Measurements from ENCODE around the gene PTPN2.
"Not testable (repeated sequence)": the region's sequence is repeated elsewhere in the genome, so short reads cannot be mapped to it uniquely, and the experiment has no call there.

The PTPN2 gene
- total RNA-seq = 70.6 to 90.4 reads per million in 2 donors

DNA sequence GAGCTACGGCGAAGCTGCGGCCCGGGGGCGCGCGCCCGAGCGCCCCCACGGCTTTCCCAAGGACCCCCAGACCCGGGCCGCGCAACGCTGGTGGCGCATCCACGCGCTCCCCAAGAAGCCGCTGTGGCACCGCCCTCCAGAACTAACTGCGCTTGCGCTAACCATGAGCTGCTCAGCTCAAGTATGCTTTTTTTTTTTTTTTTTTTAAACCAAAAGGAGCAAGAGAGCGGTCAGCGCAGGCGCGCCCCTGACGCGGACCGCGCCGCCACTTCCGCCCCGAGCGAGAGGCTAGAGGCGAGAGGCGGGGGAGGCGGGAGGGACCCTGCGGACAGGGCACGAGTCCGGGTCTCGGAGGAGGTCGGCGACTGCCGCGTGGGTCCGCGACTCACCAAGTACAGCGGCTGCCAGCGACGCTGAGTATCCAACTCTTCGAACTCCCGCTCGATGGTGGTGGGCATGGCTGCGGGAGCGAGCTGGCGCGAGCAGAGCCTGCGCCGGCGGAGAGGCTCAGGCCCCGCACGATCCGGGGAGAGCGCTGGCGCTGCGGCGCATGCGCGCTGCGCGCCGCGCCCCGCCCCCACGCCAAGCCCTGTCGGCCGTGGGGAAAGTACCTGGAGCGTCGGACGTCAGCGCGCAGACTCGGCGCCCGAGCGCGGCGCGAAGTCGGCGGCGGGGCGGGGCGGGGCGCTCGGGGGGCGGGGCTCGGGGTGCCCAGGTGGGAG lies at the start of gene PTPN2:
TSS of gene PTPN2 (minus strand) at position 554 of the 722 bp plus-strand sequence. CDS start at position 458, 96 bp downstream.
- peak; percentile 75 to 96 (median 88) for DNase-seq

DNA sequence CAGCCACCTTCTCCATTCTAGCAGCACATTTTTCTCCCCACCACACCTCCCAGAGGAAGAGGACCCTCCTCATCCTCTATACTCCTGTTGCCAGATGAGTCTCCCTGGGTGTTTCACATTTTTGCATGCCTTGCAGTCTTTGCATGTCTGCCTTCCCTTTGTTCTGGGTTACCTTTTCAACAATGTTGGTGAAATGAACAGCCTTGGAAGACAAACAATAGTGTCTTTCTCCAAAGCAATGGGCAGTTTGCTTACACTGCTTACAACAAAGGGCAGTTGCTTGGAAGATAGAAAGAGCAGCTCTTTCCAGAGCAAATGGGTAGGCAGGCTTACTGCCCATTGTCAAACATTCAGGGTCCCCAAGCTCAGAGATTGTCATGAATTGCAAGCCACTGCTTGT lies 49.3 kb upstream of the PTPN2 start:
- DNase-seq = no peak

DNA sequence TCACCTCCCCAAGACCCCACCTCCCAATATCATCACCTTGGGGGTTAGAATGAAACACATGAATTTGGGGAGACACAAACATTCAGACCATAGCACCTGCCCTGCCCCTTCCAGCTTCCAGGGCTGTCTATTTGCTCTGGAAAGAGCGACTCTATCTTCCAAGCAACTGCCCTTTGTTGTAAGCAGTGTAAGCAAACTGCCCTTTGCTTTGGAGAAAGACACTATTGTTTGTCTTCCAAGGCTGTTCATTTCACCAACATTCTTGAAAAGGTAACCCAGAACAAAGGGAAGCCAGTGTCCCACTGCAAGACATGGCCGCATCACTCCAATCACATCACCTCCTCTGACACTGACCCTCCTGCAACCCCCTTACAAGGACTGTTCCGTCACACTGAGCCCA lies 46.9 kb upstream of the PTPN2 start:
- DNase-seq = no peak

DNA sequence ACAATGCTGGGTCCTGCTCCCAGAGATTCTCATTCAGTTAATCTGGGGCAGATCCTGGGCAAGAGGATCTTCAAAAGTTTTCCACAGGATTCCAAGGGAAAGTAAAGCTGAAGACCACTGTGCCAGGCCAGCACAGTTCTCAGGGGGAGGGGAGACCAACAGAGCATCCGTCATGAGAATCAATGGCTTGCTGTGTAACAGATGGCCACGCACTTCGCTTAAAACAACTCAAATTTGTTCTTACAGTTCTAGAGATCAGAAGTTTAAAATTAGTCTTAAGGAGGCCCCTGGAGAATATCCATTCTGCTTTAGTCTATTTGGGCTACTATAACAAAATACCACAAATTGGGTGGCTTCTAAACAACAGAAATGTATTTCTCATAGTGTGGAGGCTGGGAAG lies 46.3 kb upstream of the PTPN2 start:
- no peak for DNase-seq

DNA sequence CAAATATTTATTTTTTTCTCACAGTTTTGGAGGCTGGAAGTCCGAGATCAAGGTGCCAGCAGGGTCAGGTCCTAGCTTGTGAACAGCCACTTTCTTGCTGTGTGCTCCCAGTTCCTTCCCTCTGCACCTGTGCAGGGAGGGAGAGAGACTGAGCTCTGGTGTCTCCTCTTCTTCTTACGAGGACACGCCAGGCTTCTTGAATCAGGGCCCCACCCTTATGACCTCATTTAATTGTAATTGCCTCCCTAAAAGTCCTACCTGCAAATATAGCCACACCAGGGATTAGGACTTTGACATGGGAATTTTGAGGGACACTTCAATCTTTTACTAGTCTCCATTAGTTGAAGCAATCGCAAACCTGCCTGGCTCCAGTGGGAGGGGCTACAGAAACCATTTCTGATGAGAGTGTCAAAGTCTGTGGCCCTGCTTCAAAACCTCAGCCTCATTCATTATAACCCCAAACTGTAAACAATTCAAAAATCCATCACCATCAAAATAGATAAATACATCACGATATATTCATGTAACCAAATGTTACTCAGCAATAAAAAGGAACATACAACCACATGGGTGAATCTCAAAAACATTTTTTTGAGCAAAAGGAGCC lies 45.5 kb upstream of the PTPN2 start:
- DNase-seq = peak in 1 of 5 experiments; percentile 32

DNA sequence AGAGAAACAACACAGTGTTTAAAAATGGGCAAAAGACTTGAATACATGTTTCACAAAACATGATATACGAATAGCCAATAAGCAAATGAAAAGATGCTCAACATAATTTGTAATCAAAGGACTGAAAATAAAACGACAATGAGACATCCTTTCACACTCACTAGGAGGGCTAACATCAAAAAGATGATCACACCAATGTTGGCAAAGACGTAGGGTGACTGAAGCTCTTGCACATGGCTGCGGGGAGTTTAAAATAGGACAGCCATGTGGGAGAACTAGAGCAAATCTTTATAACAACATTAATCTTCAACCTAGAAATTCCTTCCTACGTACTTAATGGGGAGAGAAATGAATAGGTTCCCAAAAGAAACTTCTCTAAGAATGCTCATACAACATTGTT lies 44.6 kb upstream of the PTPN2 start:
- no peak for DNase-seq

DNA sequence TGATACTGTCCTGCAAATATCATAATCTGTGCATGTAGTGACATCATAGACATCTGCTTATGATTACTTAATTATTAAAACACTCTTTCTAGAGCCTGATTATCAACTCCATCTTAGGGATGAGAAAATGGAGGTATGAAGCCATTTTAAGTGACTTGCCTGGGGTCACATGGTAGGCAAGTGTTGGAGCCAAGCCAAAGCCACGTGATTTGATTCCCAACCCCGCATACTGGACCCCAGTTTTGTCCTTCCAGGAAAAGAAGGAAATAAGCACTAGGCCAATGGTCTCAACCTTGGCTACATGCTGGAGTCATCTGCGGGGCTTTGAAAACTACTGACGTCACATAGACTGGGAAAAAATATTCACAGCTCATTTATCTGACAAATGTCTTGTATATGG lies 44.2 kb upstream of the PTPN2 start:
- no peak for DNase-seq

DNA sequence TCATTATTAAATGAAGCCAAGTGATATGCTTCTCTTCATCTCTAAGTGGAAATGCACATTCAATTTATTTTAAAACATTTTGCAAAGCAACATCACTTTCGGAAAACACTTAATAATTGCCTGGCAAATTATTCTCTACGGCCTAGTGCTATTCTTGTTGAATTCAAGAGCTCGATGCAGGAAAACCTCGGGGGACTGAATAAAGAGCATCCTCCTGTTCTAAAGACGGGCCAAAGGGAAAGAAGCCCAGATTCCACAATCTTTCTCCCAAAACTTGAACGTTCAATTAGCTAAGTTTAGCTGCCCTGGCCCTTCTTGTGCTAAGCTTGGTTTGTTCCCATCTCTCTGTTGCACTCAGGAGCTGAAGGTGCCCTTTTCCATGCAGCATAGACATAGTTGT lies 40.6 kb upstream of the PTPN2 start:
- DNase-seq = no peak

DNA sequence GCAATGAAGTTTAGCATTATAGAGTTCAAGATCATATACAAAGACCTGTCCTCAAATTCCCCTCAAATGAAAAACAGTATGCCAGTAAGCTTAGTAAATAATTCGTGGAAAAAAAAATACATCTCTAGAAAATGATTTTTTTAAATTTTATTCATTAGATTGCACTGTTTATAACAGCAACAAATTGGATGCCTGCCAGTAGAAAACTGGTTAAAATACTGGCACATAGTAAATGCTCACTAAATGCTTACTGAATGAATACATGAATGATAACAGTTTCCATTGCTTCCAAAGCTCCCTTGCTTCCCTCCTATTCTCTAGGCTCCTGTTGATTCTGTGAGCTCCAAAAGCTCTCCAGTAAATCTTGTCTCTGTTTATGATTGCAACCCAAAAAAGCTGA lies 38.2 kb upstream of the PTPN2 start:
- no peak for DNase-seq

DNA sequence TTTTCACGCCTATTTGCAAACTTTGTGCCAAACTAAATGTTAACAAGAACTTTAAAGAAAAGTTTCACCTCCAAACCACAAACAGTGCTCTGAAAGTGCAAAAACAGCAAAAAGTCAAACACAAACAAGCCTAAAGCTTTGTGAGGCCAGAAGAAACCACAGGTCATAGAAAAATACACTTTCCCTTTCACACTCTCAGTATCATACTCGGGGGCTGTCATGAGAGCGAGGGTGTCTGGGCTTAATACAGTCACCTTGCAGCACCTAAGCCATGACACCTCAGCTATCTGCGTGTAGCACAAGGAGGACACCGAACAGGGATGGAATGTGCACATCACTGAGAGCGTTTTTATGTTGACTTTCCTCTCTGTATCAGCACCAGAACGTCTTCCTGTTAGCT lies 37.1 kb upstream of the PTPN2 start:
- peak in 2 of 5 experiments; percentile 76 to 85 for DNase-seq

DNA sequence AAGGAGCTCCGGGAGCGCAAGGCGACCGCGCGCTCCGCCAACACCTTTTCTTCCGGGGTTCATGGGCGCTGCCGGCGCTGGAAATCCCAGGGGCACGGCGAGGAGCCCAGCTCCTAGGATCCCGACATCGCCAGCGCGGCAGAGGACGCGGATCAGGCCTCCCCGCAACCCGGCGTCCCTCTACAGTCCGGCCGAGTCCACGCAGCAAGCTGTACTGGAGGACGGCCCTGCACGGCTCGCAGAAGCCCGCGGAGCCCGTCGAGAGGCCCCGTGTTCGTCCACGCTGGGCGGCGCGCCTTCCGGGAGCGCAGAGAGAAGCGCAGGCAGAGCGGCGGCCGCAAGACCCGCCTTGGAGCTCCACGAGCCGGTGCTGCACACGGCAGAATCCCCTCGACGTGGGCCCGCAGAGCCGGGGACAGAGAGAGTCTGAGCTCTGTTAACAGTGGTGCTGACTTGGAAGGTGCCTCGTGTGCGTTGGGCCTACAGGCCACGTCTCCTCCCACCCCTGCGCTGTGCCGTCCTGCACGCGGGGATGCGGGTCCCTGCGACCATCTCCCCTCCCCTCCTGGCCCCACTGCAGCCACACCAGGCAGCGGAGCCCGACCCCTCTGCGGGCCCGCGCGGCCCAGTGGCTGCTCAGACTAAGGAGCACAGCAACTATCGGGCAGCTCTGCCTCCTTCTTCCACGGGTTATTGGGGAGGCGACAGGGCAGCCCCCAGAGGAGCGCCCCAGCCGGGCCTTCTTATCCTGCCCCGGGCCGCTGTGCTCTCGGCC lies 28.1 kb upstream of the PTPN2 start:
- DNase-seq = no peak

DNA sequence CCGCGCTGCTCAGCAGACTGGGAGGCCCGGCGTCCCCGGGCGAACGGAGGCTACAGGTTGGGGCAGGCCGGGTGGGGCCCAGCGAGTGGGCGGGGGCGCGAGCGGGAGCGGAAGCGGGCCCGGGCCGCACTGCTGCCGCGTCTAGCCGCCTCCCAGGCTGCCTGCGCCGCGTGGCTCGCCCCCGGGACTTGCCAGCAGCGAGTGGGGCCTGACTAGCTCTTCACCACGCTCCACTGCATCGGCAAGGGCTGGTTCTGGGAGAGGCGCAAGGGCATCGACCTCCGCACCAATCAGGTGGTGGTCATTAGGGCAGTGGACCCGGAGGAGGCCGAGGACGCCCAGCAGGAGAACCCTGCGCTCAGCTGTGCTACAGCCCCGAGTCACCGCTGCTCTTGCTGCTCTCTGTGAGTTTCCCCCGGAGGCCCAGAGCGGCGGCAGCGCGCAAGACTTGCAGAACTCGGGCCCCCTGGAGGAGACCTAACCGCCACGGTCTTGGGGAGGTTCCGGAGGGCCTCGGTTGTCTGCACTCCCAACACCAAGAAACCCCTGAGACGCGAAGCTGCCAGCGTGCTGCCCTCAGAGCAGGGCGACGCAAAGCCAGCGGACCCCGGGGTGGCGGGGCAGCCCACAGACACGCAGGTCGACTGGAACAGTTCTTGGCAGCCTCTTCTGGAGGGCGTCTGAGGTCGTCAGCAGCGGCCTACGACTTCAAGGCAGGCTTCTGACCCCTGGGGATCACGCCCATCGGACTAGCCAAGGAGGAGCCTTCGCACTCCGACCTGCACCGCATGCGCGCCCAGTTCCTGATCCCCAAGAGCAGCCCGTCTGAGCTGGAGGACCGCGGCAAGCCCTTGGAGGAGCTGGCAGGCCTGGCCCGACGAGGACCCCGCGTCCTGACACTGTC lies 27.2 kb upstream of the PTPN2 start:
- peak; percentile 24 to 69 (median 31) for DNase-seq

DNA sequence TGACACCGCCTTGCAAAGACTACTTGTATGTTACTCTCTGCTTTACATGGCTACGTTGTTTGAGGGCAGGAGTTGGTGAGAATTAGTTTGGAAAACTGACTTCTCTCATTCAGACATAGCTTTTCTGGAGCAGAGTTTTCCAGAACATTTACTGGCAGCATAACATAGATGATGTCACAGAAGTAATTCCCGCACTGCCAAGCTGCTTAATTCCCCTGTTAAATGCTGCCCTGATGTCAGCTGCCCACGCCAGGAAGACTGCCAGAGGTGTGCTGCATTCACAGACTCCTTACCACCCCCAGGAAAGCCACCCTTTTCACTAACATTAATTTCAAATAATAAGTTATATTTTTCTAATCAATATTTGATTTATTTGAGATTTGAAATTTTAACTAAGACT lies 24.7 kb upstream of the PTPN2 start:
- no peak for DNase-seq

DNA sequence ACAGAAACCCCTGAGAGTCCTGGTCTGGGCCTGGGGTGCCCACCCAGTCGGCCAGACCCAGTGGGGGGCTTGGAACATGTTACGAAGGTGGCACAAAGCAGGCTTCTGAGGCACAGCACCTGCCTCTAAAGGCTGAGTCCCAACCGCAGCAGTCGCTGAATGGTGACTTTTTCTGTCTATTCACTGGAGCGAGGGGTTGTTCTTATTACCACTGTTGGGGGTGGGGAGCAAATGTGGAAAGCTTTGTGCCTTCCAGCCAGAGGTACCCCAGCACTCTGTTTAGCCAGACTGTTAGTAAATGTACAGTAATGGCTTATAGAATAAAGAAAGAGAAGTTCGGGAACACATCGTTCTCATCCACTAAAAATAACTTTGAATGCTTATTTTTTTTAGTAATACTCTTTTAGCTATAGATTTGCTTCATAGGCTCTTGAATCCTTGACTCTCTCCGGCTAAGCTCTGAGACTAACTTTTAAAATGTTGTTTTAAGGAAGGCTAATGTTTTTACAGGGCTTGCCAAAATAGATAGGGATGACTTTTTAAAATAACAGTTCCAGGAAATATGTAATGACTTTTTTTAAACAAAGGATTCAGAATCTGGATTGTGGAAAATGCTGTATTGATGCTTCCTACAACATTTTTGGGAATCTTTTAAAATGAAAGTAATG lies 23.4 kb upstream of the PTPN2 start:
- no peak for DNase-seq

DNA sequence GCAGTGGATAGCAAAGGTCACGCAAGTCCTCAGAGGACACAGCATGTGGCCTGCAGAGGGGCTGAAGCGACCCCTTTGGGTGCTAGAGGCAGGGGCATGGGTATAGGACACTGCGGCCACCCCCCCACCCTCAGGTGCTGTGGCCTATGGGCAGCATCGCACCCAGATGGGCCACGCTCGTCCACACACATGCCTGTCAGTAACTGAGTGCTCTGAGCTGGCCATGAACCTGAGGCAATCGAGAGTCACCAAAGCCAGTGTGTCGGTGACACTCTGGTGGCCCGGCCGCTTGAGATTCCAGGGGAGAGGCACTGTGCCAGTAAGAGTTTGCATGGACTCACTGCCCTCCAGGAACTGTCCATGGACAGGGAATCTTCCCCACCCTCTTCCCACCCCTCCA lies 22.7 kb upstream of the PTPN2 start:
- DNase-seq = no peak

DNA sequence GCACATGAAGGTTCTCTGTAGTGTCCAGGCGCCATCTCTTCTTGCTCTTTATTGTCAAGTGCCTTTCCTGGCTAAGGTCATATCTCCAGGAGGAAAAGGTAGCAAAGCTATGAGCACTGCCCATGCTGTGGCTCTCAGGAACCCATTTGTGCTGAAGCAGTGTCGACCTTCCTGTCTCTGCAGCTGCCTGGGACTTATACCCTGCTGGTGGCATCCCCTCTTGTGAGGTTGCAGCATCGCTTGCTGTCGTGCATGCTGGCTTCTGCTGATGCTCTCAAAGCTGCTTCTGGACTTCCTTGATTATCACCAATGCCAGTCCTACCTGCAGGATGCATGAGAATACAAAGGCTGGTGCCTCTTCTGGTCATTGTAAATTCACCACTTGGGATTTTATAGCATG lies 22.1 kb upstream of the PTPN2 start:
- DNase-seq = no peak

DNA sequence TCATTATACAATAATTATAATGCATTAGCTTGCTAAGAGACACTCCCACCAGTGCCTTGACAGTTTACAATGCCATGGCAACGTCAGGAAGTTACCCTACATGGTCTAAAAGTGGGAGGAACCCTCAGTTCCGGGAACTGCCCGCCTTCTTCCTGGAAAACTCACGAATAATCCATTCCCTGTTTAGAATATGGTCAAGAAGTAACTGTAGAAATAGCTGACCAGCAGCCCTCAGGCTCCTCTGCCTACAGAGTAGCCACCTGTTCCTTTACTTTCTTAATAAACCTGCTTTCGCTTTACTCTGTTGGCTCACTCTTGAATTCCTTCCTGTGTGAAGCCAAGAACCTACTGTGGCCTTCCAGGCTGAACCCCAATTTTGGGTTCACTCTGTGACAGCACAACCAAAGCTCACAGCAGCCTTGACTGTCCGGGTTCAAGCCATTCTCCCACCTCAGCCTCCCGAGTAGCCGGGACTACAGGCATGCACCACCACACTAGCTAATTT lies 20.0 kb upstream of the PTPN2 start:
- peak in 2 of 5 experiments; percentile 13 to 73 for DNase-seq

DNA sequence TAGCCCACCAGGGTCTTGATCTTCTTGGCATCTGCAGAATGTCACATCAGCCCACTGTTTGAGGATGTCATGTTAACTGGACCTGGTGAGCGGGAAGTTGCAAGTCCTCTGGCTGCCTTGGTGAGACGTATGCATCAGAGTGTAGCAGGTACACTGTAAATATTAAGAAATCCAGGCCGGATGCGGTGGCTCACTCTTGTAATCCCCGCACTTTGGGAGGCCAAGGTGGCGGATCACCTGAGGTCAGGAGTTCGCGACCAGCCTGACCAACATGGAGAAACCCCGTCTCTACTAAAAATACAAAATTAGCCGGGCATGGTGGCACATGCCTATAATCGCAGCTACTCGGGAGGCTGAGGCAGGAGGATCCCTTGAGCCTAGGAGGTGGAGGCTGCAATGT lies 17.2 kb upstream of the PTPN2 start:
- DNase-seq = not testable (repeated sequence)

DNA sequence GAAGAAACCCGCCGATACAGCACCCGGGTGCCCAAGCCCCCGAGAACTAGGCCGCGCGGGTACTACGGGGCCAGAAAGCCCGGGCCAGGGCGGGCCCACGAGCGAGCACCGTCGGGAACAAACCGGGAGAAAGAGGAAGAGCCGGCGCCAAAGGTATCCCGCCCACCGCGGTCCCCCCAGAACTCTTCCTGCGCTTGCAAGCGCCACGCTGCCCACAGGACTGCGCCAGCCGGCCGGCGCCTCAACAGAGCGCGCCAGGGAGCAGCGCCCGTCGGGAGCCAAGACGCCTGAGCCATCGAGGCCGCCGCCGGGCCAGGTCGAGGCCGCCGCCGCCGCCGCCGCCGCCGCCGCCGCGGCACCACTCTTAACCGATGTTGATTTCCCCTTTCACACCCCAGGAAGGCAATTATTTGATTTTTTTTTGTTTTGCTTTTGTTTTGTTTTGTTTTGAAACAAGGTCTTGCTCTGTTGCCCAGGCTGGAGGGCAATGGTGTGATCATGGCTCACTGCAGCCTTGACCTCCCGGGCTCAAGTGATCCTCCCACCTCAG lies 12.8 kb upstream of the PTPN2 start:
- DNase-seq = peak in 2 of 5 experiments; percentile 41 to 44

DNA sequence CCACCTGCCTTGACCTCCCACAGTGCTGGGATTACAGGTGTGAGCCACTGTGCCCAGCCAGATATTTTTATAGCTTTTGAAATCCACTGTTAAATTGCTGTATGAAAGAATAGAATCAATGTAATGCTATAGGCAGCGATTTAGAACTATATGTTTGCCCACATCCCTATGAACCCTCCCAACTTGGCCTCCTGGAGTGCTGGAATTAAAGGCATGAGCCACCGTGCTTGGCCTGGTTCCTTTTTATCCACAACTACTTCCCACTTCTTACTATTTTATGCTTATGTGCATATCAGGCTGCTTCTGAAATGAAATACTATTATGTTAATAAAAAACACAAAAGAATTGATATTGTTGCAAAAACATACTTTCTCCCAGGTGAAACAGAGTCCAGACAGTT lies 11.6 kb upstream of the PTPN2 start:
- no peak for DNase-seq

DNA sequence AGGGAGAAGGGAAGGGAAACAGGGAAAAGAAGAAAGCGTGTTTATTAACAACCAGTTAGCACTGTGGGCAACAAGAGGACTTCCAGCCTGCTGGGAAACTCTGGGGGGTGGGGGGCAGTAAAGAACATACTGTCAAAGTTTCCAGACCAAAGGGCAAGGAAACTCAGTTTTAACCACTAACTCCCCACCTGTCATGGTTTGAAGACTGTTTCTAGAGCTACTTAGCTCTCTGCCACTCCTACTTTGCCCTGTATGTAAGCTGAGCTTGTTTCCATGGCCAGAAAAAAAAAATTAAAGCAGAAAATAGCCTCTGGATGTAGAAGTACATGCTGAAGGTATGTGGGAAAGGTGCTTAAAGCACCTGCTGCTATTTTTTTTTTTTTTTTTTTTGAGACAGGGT lies 11.0 kb upstream of the PTPN2 start:
- DNase-seq = no peak

DNA sequence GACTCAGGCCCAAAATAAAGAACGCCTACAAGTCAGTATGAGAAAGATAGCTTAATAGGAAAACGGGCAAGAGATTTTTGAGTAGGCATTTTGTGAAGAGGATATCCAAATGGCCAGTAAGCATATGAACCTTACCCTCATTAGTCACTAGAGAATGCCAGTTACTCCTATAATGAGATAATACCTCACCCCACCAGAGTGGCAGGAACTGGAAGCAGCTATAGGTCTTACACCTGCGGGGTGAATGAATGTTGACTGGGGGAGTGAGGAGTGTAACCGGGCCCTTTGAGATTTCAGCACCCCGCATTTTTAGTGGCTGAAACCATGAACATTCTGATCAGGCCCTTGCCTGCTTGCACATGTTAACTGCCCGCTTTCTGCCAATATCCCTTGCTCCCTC lies 7.5 kb upstream of the PTPN2 start:
- DNase-seq = no peak

Data from T-helper 2 cell (primary cell).